WTC11 (cell line): ENCODE data around the gene DENND4B. TPM values are rescaled to one million over a fixed set of nuclear protein-coding genes. Genes with fewer than 3 reads are reported as not detected.

Source experiments
- ATAC-seq: fragments of 200-7000 bp; cut with Tn5 transposase; 2 replicates; pipeline ENCODE4 v1.10.0; 2021; ENCODE audit warnings: mild to moderate bottlenecking, moderate library complexity
- CTCF ChIA-PET: fragments of 300-600 bp; sonication (Branson Sonifier 250); formaldehyde crosslinking; loops from one replicate; lab custom pipeline; 2021; ENCODE audit warnings: antibody characterized with exemption; lab: Charles Lee
- POLR2A ChIA-PET: fragments of 350-600 bp; sonication (Branson Sonifier 250); formaldehyde crosslinking; loops from one replicate; lab custom pipeline; 2021; ENCODE audit warnings: antibody characterized with exemption; lab: Charles Lee
- DNase-seq: peaks from one replicate; pipeline ENCODE4 v3.0.0; 2021; ENCODE audit warnings: low spot score
- H3K27ac Mint-ChIP-seq: 2 replicates; pipeline ENCODE4 v1.8.0; 2021; ENCODE audit warnings: mixed read lengths
- H3K27me3 Mint-ChIP-seq: 2 replicates; pipeline ENCODE4 v1.8.0; 2021; ENCODE audit warnings: low read depth, mild to moderate bottlenecking, moderate library complexity, mixed read lengths
- H3K36me3 Mint-ChIP-seq: 2 replicates; pipeline ENCODE4 v1.8.0; 2021; ENCODE audit warnings: mixed read lengths
- H3K4me1 Mint-ChIP-seq: 2 replicates; pipeline ENCODE4 v1.8.0; 2022; ENCODE audit warnings: mixed read lengths
- H3K4me3 Mint-ChIP-seq: 2 replicates; pipeline ENCODE4 v1.8.0; 2021; ENCODE audit warnings: mild to moderate bottlenecking, moderate library complexity, mixed read lengths
- H3K9me3 Mint-ChIP-seq: 2 replicates; pipeline ENCODE4 v1.8.0; 2021; ENCODE audit warnings: mixed read lengths
- CBFB ChIP-seq: sonication (generic); formaldehyde crosslinking; IDR thresholded peaks from 2 replicates; pipeline ENCODE4 v1.8.1; 2022; ENCODE audit warnings: mild to moderate bottlenecking, low read depth, missing genetic modification reagents
- CDX4 ChIP-seq: fragments of 250-450 bp; sonication (Bioruptor Pico); IDR thresholded peaks from 2 replicates; pipeline ENCODE4 v1.9.0; 2021; ENCODE audit warnings: moderate library complexity, mild to moderate bottlenecking, inconsistent platforms, borderline replicate concordance
- E2F4 ChIP-seq: sonication (generic); formaldehyde crosslinking; IDR thresholded peaks from 2 replicates; pipeline ENCODE4 v1.8.1; 2022; ENCODE audit warnings: low read depth, mild to moderate bottlenecking, moderate library complexity, missing genetic modification reagents, borderline replicate concordance
- ELF4 ChIP-seq: sonication (generic); formaldehyde crosslinking; IDR thresholded peaks from 2 replicates; pipeline ENCODE4 v1.8.1; 2022; ENCODE audit warnings: low read depth, mild to moderate bottlenecking, moderate library complexity, missing genetic modification reagents
- ESRRA ChIP-seq: sonication (generic); formaldehyde crosslinking; IDR thresholded peaks from 2 replicates; pipeline ENCODE4 v1.8.1; 2022; ENCODE audit warnings: mild to moderate bottlenecking, missing genetic modification reagents, borderline replicate concordance
- FOXK1 ChIP-seq: sonication (generic); formaldehyde crosslinking; IDR thresholded peaks from 2 replicates; pipeline ENCODE4 v1.8.0; 2022; ENCODE audit warnings: mild to moderate bottlenecking, moderate library complexity, missing genetic modification reagents
- HMGA2 ChIP-seq: fragments of 250-450 bp; sonication (Bioruptor Pico); IDR thresholded peaks from 2 replicates; pipeline ENCODE4 v1.4.0; 2021; ENCODE audit warnings: mild to moderate bottlenecking, moderate library complexity
- HMGXB4 ChIP-seq: sonication (generic); formaldehyde crosslinking; IDR thresholded peaks from 2 replicates; pipeline ENCODE4 v1.8.1; 2023; ENCODE audit warnings: mild to moderate bottlenecking, moderate library complexity, missing genetic modification reagents
- JAZF1 ChIP-seq: fragments of 250-450 bp; sonication (Bioruptor Pico); IDR thresholded peaks from 2 replicates; pipeline ENCODE4 v1.9.0; 2021; ENCODE audit warnings: moderate library complexity, mild to moderate bottlenecking, inconsistent platforms
- NR1H2 ChIP-seq: sonication (generic); formaldehyde crosslinking; IDR thresholded peaks from 2 replicates; pipeline ENCODE4 v1.9.0; 2021; ENCODE audit warnings: mild to moderate bottlenecking, moderate library complexity, missing genetic modification reagents
- OVOL2 ChIP-seq: fragments of 250-450 bp; sonication (Bioruptor Pico); IDR thresholded peaks from 2 replicates; pipeline ENCODE4 v1.9.0; 2021; ENCODE audit warnings: mild to moderate bottlenecking, borderline replicate concordance
- PRRX2 ChIP-seq: fragments of 250-450 bp; sonication (Bioruptor Pico); IDR thresholded peaks from 2 replicates; pipeline ENCODE4 v1.8.0; 2021; ENCODE audit warnings: mild to moderate bottlenecking
- RELA ChIP-seq: sonication (generic); formaldehyde crosslinking; IDR thresholded peaks from 2 replicates; pipeline ENCODE4 v1.8.1; 2022; ENCODE audit warnings: missing genetic modification reagents, mild to moderate bottlenecking, borderline replicate concordance
- RORB ChIP-seq: fragments of 250-450 bp; sonication (Bioruptor Pico); IDR thresholded peaks from 2 replicates; pipeline ENCODE4 v1.9.0; 2021; ENCODE audit warnings: mild to moderate bottlenecking
- SMAD4 ChIP-seq: sonication (generic); formaldehyde crosslinking; IDR thresholded peaks from 2 replicates; pipeline ENCODE4 v1.8.0; 2022; ENCODE audit warnings: mild to moderate bottlenecking, missing genetic modification reagents
- SOX15 ChIP-seq: fragments of 250-450 bp; sonication (Bioruptor Pico); IDR thresholded peaks from 2 replicates; pipeline ENCODE4 v1.9.0; 2021; ENCODE audit warnings: mild to moderate bottlenecking
- SP1 ChIP-seq: sonication (generic); formaldehyde crosslinking; conservative IDR thresholded peaks from 2 replicates; pipeline ENCODE4 v1.8.1; 2022; ENCODE audit warnings: missing genetic modification reagents
- TEAD4 ChIP-seq: sonication (generic); formaldehyde crosslinking; IDR thresholded peaks from 2 replicates; pipeline ENCODE4 v1.8.0; 2022; ENCODE audit warnings: mild to moderate bottlenecking, missing genetic modification reagents
- TP53 ChIP-seq: sonication (generic); formaldehyde crosslinking; IDR thresholded peaks from 2 replicates; pipeline ENCODE4 v1.8.1; 2023; ENCODE audit warnings: mild to moderate bottlenecking, missing genetic modification reagents
- ZNF396 ChIP-seq: fragments of 250-450 bp; sonication (Bioruptor Pico); IDR thresholded peaks from 2 replicates; pipeline ENCODE4 v1.8.0; 2021; ENCODE audit warnings: mild to moderate bottlenecking, moderate library complexity, borderline replicate concordance
- ZNF423 ChIP-seq: fragments of 250-450 bp; sonication (Bioruptor Pico); IDR thresholded peaks from 2 replicates; pipeline ENCODE4 v2.1.2; 2022; ENCODE audit warnings: mild to moderate bottlenecking, moderate library complexity
- ZNF671 ChIP-seq: fragments of 250-450 bp; sonication (Bioruptor Pico); IDR thresholded peaks from 2 replicates; pipeline ENCODE4 v1.8.0; 2021; ENCODE audit warnings: mild to moderate bottlenecking
- total RNA-seq: library from RNA; stranded (reverse); gene quantifications from 3 replicates; pipeline ENCODE4 v1.2.3, GENCODE V29; 2021
- TF ChIP-seq, protein P1 (sequence below): fragments of 250-450 bp; sonication (Bioruptor Pico); IDR thresholded peaks from 2 replicates; pipeline ENCODE4 v1.9.0; 2021; ENCODE audit warnings: mild to moderate bottlenecking
- TF ChIP-seq, protein P2 (sequence below): sonication (generic); formaldehyde crosslinking; IDR thresholded peaks from 2 replicates; pipeline ENCODE4 v1.8.0; 2022; ENCODE audit warnings: missing genetic modification reagents
- TF ChIP-seq, protein P3 (sequence below): fragments of 250-450 bp; sonication (Bioruptor Pico); IDR thresholded peaks from 2 replicates; pipeline ENCODE4 v1.9.0; 2021; ENCODE audit warnings: mild to moderate bottlenecking
- TF ChIP-seq, protein P4 (sequence below): sonication (generic); formaldehyde crosslinking; IDR thresholded peaks from 2 replicates; pipeline ENCODE4 v1.8.0; 2023; ENCODE audit warnings: mild to moderate bottlenecking, missing genetic modification reagents

DENND4B gene
- total RNA-seq, 1 experiment from 2014 or later: 93.1 TPM

DNA sequence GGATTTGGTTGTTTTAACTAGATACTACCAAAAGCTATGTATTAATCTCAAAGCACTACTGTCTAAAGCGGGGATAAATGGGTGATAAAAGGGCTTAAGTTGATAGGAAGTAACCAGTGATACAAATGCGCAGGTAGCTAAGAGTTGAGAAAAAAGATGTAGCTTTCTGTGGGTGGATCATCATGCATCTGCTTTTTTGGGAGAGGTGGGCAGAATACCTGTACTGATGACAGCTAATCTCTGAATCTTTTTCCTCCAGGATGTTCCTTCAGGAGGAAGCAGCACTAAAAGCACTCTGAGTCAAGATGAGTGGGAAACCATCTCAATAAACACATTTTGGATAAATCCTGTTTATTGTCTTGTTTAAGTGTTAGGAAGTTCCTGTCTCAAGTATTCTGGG lies 45.3 kb upstream of the DENND4B start:
- ATAC-seq (no peak), DNase-seq (no peak)
- H3K4me3 Mint-ChIP-seq: peak overlapping the region; percentile 97
- H3K9me3 Mint-ChIP-seq: peaks cover 6% of the 10 kb centered on the region
- peaks cover 24% of the 10 kb centered on the region for H3K4me1 Mint-ChIP-seq
- ChIA-PET CTCF (no interaction called here), POLR2A (interaction anchor here (0.6 to 1.7 kb wide), 2 partner anchors 9 to 69 kb away, joined by 3 to 8 read pairs; partner anchors contain the start of gene GATAD2B)
- no peaks in the 10 kb centered on the region for H3K27me3 Mint-ChIP-seq
- peaks cover 53% of the 10 kb centered on the region for H3K36me3 Mint-ChIP-seq
- peak overlapping the region; percentile 98 for H3K27ac Mint-ChIP-seq
- 0 out of 2 replicates have a peak, but pooled peaks have one; percentile 62 for TF ChIP-seq PRRX2
- no peak for TF ChIP-seq ESRRA
- no peak for TF ChIP-seq OVOL2 (CRISPR knock-in tag)
- TF ChIP-seq, protein P1, sequence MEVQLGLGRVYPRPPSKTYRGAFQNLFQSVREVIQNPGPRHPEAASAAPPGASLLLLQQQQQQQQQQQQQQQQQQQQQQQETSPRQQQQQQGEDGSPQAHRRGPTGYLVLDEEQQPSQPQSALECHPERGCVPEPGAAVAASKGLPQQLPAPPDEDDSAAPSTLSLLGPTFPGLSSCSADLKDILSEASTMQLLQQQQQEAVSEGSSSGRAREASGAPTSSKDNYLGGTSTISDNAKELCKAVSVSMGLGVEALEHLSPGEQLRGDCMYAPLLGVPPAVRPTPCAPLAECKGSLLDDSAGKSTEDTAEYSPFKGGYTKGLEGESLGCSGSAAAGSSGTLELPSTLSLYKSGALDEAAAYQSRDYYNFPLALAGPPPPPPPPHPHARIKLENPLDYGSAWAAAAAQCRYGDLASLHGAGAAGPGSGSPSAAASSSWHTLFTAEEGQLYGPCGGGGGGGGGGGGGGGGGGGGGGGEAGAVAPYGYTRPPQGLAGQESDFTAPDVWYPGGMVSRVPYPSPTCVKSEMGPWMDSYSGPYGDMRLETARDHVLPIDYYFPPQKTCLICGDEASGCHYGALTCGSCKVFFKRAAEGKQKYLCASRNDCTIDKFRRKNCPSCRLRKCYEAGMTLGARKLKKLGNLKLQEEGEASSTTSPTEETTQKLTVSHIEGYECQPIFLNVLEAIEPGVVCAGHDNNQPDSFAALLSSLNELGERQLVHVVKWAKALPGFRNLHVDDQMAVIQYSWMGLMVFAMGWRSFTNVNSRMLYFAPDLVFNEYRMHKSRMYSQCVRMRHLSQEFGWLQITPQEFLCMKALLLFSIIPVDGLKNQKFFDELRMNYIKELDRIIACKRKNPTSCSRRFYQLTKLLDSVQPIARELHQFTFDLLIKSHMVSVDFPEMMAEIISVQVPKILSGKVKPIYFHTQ: no peak
- TF ChIP-seq SOX15 (CRISPR knock-in tag): no peak
- no peak for TF ChIP-seq NR1H2 (CRISPR knock-in tag)
- TF ChIP-seq ELF4 (CRISPR knock-in tag): no peak
- TF ChIP-seq ZNF396 (CRISPR knock-in tag): no peak
- TF ChIP-seq SMAD4: no peak
- no peak for TF ChIP-seq ZNF423
- TF ChIP-seq, protein P2, sequence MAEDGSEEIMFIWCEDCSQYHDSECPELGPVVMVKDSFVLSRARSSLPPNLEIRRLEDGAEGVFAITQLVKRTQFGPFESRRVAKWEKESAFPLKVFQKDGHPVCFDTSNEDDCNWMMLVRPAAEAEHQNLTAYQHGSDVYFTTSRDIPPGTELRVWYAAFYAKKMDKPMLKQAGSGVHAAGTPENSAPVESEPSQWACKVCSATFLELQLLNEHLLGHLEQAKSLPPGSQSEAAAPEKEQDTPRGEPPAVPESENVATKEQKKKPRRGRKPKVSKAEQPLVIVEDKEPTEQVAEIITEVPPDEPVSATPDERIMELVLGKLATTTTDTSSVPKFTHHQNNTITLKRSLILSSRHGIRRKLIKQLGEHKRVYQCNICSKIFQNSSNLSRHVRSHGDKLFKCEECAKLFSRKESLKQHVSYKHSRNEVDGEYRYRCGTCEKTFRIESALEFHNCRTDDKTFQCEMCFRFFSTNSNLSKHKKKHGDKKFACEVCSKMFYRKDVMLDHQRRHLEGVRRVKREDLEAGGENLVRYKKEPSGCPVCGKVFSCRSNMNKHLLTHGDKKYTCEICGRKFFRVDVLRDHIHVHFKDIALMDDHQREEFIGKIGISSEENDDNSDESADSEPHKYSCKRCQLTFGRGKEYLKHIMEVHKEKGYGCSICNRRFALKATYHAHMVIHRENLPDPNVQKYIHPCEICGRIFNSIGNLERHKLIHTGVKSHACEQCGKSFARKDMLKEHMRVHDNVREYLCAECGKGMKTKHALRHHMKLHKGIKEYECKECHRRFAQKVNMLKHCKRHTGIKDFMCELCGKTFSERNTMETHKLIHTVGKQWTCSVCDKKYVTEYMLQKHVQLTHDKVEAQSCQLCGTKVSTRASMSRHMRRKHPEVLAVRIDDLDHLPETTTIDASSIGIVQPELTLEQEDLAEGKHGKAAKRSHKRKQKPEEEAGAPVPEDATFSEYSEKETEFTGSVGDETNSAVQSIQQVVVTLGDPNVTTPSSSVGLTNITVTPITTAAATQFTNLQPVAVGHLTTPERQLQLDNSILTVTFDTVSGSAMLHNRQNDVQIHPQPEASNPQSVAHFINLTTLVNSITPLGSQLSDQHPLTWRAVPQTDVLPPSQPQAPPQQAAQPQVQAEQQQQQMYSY (CRISPR knock-in tag): no peak
- TF ChIP-seq HMGXB4: no peak
- no peak for TF ChIP-seq CBFB (CRISPR knock-in tag)
- no peak for TF ChIP-seq FOXK1 (CRISPR knock-in tag)
- no peak for TF ChIP-seq TP53 (CRISPR knock-in tag)
- no peak for TF ChIP-seq HMGA2 (CRISPR knock-in tag)
- TF ChIP-seq RORB (CRISPR knock-in tag): peak; percentile 22; the same call in 1 of the 2 replicates
- TF ChIP-seq E2F4 (CRISPR knock-in tag): no peak
- TF ChIP-seq ZNF671: no peak
- TF ChIP-seq, protein P3, sequence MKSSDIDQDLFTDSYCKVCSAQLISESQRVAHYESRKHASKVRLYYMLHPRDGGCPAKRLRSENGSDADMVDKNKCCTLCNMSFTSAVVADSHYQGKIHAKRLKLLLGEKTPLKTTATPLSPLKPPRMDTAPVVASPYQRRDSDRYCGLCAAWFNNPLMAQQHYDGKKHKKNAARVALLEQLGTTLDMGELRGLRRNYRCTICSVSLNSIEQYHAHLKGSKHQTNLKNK (CRISPR knock-in tag): peak; percentile 58; the same call in 1 of the 2 replicates
- TF ChIP-seq, protein P4, sequence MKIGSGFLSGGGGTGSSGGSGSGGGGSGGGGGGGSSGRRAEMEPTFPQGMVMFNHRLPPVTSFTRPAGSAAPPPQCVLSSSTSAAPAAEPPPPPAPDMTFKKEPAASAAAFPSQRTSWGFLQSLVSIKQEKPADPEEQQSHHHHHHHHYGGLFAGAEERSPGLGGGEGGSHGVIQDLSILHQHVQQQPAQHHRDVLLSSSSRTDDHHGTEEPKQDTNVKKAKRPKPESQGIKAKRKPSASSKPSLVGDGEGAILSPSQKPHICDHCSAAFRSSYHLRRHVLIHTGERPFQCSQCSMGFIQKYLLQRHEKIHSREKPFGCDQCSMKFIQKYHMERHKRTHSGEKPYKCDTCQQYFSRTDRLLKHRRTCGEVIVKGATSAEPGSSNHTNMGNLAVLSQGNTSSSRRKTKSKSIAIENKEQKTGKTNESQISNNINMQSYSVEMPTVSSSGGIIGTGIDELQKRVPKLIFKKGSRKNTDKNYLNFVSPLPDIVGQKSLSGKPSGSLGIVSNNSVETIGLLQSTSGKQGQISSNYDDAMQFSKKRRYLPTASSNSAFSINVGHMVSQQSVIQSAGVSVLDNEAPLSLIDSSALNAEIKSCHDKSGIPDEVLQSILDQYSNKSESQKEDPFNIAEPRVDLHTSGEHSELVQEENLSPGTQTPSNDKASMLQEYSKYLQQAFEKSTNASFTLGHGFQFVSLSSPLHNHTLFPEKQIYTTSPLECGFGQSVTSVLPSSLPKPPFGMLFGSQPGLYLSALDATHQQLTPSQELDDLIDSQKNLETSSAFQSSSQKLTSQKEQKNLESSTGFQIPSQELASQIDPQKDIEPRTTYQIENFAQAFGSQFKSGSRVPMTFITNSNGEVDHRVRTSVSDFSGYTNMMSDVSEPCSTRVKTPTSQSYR (CRISPR knock-in tag): no peak
- TF ChIP-seq RELA (CRISPR knock-in tag): no peak
- no peak for TF ChIP-seq TEAD4
- TF ChIP-seq CDX4 (CRISPR knock-in tag): no peak
- TF ChIP-seq JAZF1: peak; percentile 6; the same call in 1 of the 2 replicates
- TF ChIP-seq SP1: no peak
